K562 (cell line): Measurements from ENCODE around the gene OVOL1. TPM values are rescaled to one million over a fixed set of nuclear protein-coding genes. Genes with fewer than 3 reads are reported as not detected.
A peak's percentile ranks its signal among the peaks of the same experiment; 100 is the strongest.

Experiments used
- ATAC-seq: fragments of 200-7000 bp; cut with Tn5 transposase; 3 replicates; pipeline ENCODE4 v1.9.1; 2020; ENCODE audit warnings: moderate library complexity
- BruUV-seq: library from RNA; stranded (reverse); fragments of 400-500 nt; replicated peaks from 2 replicates; lab custom pipeline; 2021; lab: Mats Ljungman, UMichigan
- CTCF ChIA-PET: fragments of 300-600 bp; formaldehyde crosslinking; extraction: SDS; loops from one replicate; lab custom pipeline; 2021; ENCODE audit warnings: low intra/inter-chr PET ratio; lab: Yijun Ruan, JAX
- POLR2A ChIA-PET: fragments of 300-600, 350-650 bp; sonication (Branson Sonifier 250); formaldehyde crosslinking; extraction: SDS; loops from one replicate; lab custom pipeline; 2021; ENCODE audit warnings: antibody characterized with exemption, inconsistent platforms; lab: Yijun Ruan, JAX
- DNase-seq, 4 experiments: peaks; one replicate each; pipeline versions ENCODE4 v3.0.0 to v3.0.0-alpha.2; 2011 to 2018; ENCODE audit warnings: low spot score in 3 of 4, mixed read lengths in 3 of 4; ENCODE audit errors: extremely low read depth in 1 of 4
- FAIRE-seq: peaks from 2 replicates; lab custom pipeline; 2011; peaks lifted over from hg19 to GRCh38; lab: Jason Lieb, UNC
- H2AFZ ChIP-seq: 2 replicates; pipeline ENCODE4 v1.6.0; 2011; ENCODE audit warnings: low read depth, low read length, control low read depth, inconsistent platforms
- H3K27ac ChIP-seq: fragments of 200-600 bp; 3 replicates; pipeline ENCODE4 v1.8.0; 2011; ENCODE audit warnings: low read depth, mild to moderate bottlenecking, control low read depth, inconsistent platforms, low read length, moderate library complexity, mixed read lengths; ENCODE audit errors: extremely low read depth
- H3K27me3 ChIP-seq, 2 experiments: fragments of 300-600 bp in 1 of 2; 2 replicates in 1 of 2; 3 replicates in 1 of 2; pipeline versions ENCODE4 v1.6.0 to v1.8.0; 2011; ENCODE audit warnings: inconsistent platforms in 2 of 2, low read length in 2 of 2, mild to moderate bottlenecking in 1 of 2, mixed read lengths in 1 of 2, moderate library complexity in 1 of 2; ENCODE audit not compliant: control insufficient read depth in 2 of 2, insufficient read depth in 2 of 2
- H3K36me3 ChIP-seq: fragments of 300-600 bp; 3 replicates; pipeline ENCODE4 v1.8.0; 2011; ENCODE audit warnings: mild to moderate bottlenecking, low read length, inconsistent platforms; ENCODE audit not compliant: control insufficient read depth, insufficient read depth
- H3K4me1 ChIP-seq, 2 experiments: fragments of 200-600 bp in 1 of 2; replicated peaks in 1 of 2; 2 replicates in 1 of 2; 3 replicates in 1 of 2; pipeline versions ENCODE4 v1.5.1 to v1.8.0; 2011; ENCODE audit warnings: inconsistent platforms in 2 of 2, low read length in 2 of 2, mild to moderate bottlenecking in 1 of 2, mixed read lengths in 1 of 2, moderate library complexity in 1 of 2; ENCODE audit not compliant: control insufficient read depth in 2 of 2, insufficient read depth in 2 of 2
- H3K4me2 ChIP-seq: 2 replicates; pipeline ENCODE4 v1.6.1; 2011; ENCODE audit warnings: low read length, control low read depth, inconsistent platforms, mixed read lengths; ENCODE audit not compliant: insufficient read depth
- H3K4me3 ChIP-seq: fragments of 200-600 bp; sonication (generic), shearing (Covaris generic); 2 replicates; pipeline ENCODE4 v1.5.1; 2016; ENCODE audit warnings: control low read depth, inconsistent platforms
- H3K79me2 ChIP-seq: fragments of 200-600 bp; 3 replicates; pipeline ENCODE4 v1.8.0; 2011; ENCODE audit warnings: low read length, inconsistent platforms; ENCODE audit not compliant: control insufficient read depth, insufficient read depth
- H3K9ac ChIP-seq, 2 experiments: 2 replicates each; pipeline versions ENCODE4 v1.6.0 to v1.6.1; 2011; ENCODE audit warnings: low read depth in 2 of 2, low read length in 2 of 2, control low read depth in 1 of 2, inconsistent platforms in 1 of 2, mild to moderate bottlenecking in 1 of 2, mixed read lengths in 1 of 2; ENCODE audit not compliant: insufficient read depth in 1 of 2
- H3K9me1 ChIP-seq: one replicate; pipeline ENCODE4 v1.6.0; 2011; ENCODE audit warnings: inconsistent platforms, mild to moderate bottlenecking, low read length, moderate library complexity; ENCODE audit not compliant: control insufficient read depth, insufficient read depth
- H3K9me3 ChIP-seq: replicated peaks from 2 replicates; pipeline ENCODE4 v1.5.1; 2011; ENCODE audit warnings: low read depth, low read length, inconsistent platforms; ENCODE audit not compliant: control insufficient read depth, insufficient read depth
- H4K20me1 ChIP-seq: replicated peaks from 2 replicates; pipeline ENCODE4 v1.6.1; 2011; ENCODE audit warnings: low read length, inconsistent platforms, mixed read lengths; ENCODE audit not compliant: control insufficient read depth, insufficient read depth
- ARHGAP35 ChIP-seq: fragments of 450-650 bp; IDR thresholded peaks from 2 replicates; pipeline ENCODE4 v1.6.1; 2018; ENCODE audit not compliant: partially characterized antibody
- CBX1 ChIP-seq: sonication (generic); IDR thresholded peaks from 2 replicates; pipeline ENCODE4 v1.6.1; 2016; ENCODE audit warnings: antibody characterized with exemption, low read depth, mild to moderate bottlenecking
- CREB1 ChIP-seq, 2 experiments: sonication (generic) in 1 of 2; formaldehyde crosslinking in 1 of 2; IDR thresholded peaks; 2 replicates each; pipeline versions ENCODE4 v1.6.1 to v1.8.0; 2012 to 2022; ENCODE audit warnings: inconsistent platforms in 1 of 2, mild to moderate bottlenecking in 1 of 2, missing genetic modification reagents in 1 of 2, moderate library complexity in 1 of 2
- ETV1 ChIP-seq: fragments of 450-650 bp; conservative IDR thresholded peaks from 2 replicates; pipeline ENCODE4 v1.6.1; 2016; ENCODE audit warnings: missing genetic modification characterization, control low read depth, low read depth, missing compliant biosample characterization
- FOXP1 ChIP-seq: sonication (generic); formaldehyde crosslinking; IDR thresholded peaks from 2 replicates; pipeline ENCODE4 v1.8.0; 2022; ENCODE audit warnings: mild to moderate bottlenecking, missing genetic modification reagents
- FOXP4 ChIP-seq: sonication (generic); formaldehyde crosslinking; IDR thresholded peaks from 2 replicates; pipeline ENCODE4 v1.8.0; 2022; ENCODE audit warnings: mild to moderate bottlenecking, missing genetic modification reagents, borderline replicate concordance
- HNRNPLL ChIP-seq: fragments of 200-400 bp; formaldehyde crosslinking; IDR thresholded peaks from 2 replicates; pipeline ENCODE4 v1.6.1; 2017; ENCODE audit warnings: low read length, low read depth, mild to moderate bottlenecking; ENCODE audit not compliant: poor library complexity, severe bottlenecking
- MEF2D ChIP-seq: conservative IDR thresholded peaks from 2 replicates; pipeline ENCODE4 v1.6.1; 2016; ENCODE audit warnings: low read depth, missing genetic modification characterization, missing compliant biosample characterization
- PHF8 ChIP-seq: fragments of 200-600 bp; sonication (generic); IDR thresholded peaks from 2 replicates; pipeline ENCODE4 v1.6.1; 2012; ENCODE audit warnings: mixed run types, mild to moderate bottlenecking, inconsistent platforms, low read length, moderate library complexity, borderline replicate concordance
- POLR2G ChIP-seq: fragments of 200-400 bp; formaldehyde crosslinking; IDR thresholded peaks from 2 replicates; pipeline ENCODE4 v1.6.1; 2017; ENCODE audit warnings: low read depth, mild to moderate bottlenecking, antibody characterized with exemption, low read length, moderate library complexity
- SMARCB1 ChIP-seq: IDR thresholded peaks from 2 replicates; pipeline ENCODE4 v1.6.1; 2011; ENCODE audit warnings: improper control_type of control experiment, low read depth; ENCODE audit not compliant: insufficient read length
- TFAP4 ChIP-seq: sonication (generic); formaldehyde crosslinking; IDR thresholded peaks from 2 replicates; pipeline ENCODE4 v1.8.0; 2022; ENCODE audit warnings: missing genetic modification reagents, mild to moderate bottlenecking, moderate library complexity, borderline replicate concordance
- ZNF609 ChIP-seq: sonication (generic); formaldehyde crosslinking; IDR thresholded peaks from 2 replicates; pipeline ENCODE4 v1.8.1; 2023; ENCODE audit warnings: missing genetic modification reagents, mild to moderate bottlenecking, borderline replicate concordance
- WGBS: fragments of 100-300 bp; shearing (Covaris generic); methylation state at CpG from one replicate; pipeline ENCODE4 v1.1.6; 2016; ENCODE audit warnings: low coverage, mixed read lengths; ENCODE audit not compliant: insufficient coverage; ENCODE audit errors: missing lambda C conversion rate; 5-methylcytosine and 5-hydroxymethylcytosine counted together
- in situ Hi-C: fragments of 300-500 bp; cut with MboI; formaldehyde crosslinking; loops from 4 replicates; pipeline ENCODE4 v1.15.0; 2018; ENCODE audit warnings: inconsistent platforms, mixed read lengths
- intact Hi-C: fragments of 100-400 bp; cut with micrococcal nuclease; formaldehyde crosslinking; loops from 2 replicates; pipeline ENCODE4 v1.14.2; 2022
- polyA plus RNA-seq, 8 experiments: library from polyadenylated mRNA; depleted of rRNA in 4 of 8; stranded (reverse) in 5 of 8; unstranded in 3 of 8; fragments of >200 nt; fragmentation: Nextera tagmentation in 2 of 8; fragmentation: Illumina TruSeq in 1 of 8; extraction: Ambion mirVana in 2 of 8; extraction: Trizol in 1 of 8; gene quantifications; 2 replicates each; pipeline versions ENCODE4 v1.2.1 to v1.2.3, GENCODE V29; 2011 to 2014; ENCODE audit warnings: inconsistent platforms in 1 of 8, missing spikeins in 1 of 8
- total RNA-seq, 7 experiments: library from RNA; depleted of rRNA in 6 of 7; stranded (reverse); fragments of >200 nt in 6 of 7; fragmentation: Illumina TruSeq in 2 of 7; extraction: Trizol in 2 of 7; gene quantifications; 2 replicates each; pipeline versions ENCODE4 v1.2.1 to v1.2.3, GENCODE V29; 2011 to 2021; ENCODE audit warnings: low replicate concordance in 1 of 7

The OVOL1 gene
- total and polyA plus RNA-seq, 9 of the 15 experiments (the other 6 are each of a cell fraction or from before 2014, with no cell fraction given) = 0.09 TPM; not detected in 8

GRCh38 chr11:65778431-65778900 lies 8.4 kb upstream of the OVOL1 start:
- H3K9me1 ChIP-seq = peaks cover 13% of the 10 kb centered on the region
- H3K9ac ChIP-seq = peak overlapping the region in 1 of 2 experiments; percentile 40; a peak in 2 of 4 replicates
- TF ChIP-seq CBX1 (no peak), CREB1 (IDR thresholded peaks at IDR 0.05) (no peak), CREB1 (CRISPR knock-in tag; IDR thresholded peaks at IDR 0.05) (no peak), MEF2D (no peak), ARHGAP35 (no peak), ETV1 (tag) (no peak), ZNF609 (0 out of 2 replicates have a peak, but pooled peaks have one; percentile 32), PHF8 (no peak), FOXP1 (no peak), POLR2G (peak; percentile 2; the same call in 1 of the 2 replicates), FOXP4 (CRISPR knock-in tag) (no peak), TFAP4 (CRISPR knock-in tag) (no peak), HNRNPLL (no peak), SMARCB1 (no peak)

More at GRCh38 chr11:65778431-65778900, 8.4 kb upstream of the OVOL1 start:
- peaks cover 36% of the 10 kb centered on the region; the same call in 2 of the 3 replicates for H3K36me3 ChIP-seq
- no peak overlapping the region for H3K4me2 ChIP-seq
- H3K27me3 ChIP-seq = no peaks in the 10 kb centered on the region
- H3K79me2 ChIP-seq = peaks cover 22% of the 10 kb centered on the region
- no peaks in the 10 kb centered on the region for H3K9me3 ChIP-seq
- no peak overlapping the region for H3K27ac ChIP-seq
- H3K4me3 ChIP-seq = no peak overlapping the region
- no peak overlapping the region for H2AFZ ChIP-seq
- BruUV-seq = no TSS peak
- in situ Hi-C loops = no loop called here
- H4K20me1 ChIP-seq = peaks cover 8% of the 10 kb centered on the region; the same call in 1 of the 2 replicates
- FAIRE-seq = no peak
- H3K4me1 ChIP-seq = peaks cover 7 to 44% of the 10 kb centered on the region in 2 experiments; a peak in 4 of 5 replicates
- intact Hi-C loops = no loop called here
- no peak for DNase-seq
- ChIA-PET CTCF (interaction anchor here (2.6 kb wide), 1 partner anchor 39 kb away, joined by 31 read pairs; no protein-coding TSS in a partner anchor), POLR2A (interaction anchor here (0.6 to 3.3 kb wide), 4 partner anchors 11 to 163 kb away, joined by 3 to 18 read pairs (median 10); partner anchors contain the start of gene MUS81)
- ATAC-seq = no peak
- 97% methylated on average over 13 of the region's 20 CpGs for WGBS
